GM18526 (cell line): ENCODE results near the gene ZMYM2.
A peak's percentile ranks its signal among the peaks of the same experiment; 100 is the strongest.

Source experiments
- POLR2A ChIP-seq: IDR thresholded peaks from 3 replicates; pipeline ENCODE4 v1.6.1; 2011; ENCODE audit not compliant: insufficient read length; ENCODE audit errors: extremely low read depth

ZMYM2 gene

GRCh38 chr13:19958155-19959111 lies at the start of gene ZMYM2:
Gene ZMYM2, plus strand, starts transcription at chr13:19958727. Its CDS starts 34,346 bp downstream, at chr13:19993073.
- TF ChIP-seq POLR2A: peak; percentile 53

GRCh38 chr13:19910336-19911072 lies 48.0 kb upstream of the ZMYM2 start:
- TF ChIP-seq POLR2A: no peak

GRCh38 chr13:19927117-19927748 lies 31.3 kb upstream of the ZMYM2 start:
- no peak for TF ChIP-seq POLR2A

GRCh38 chr13:19940106-19940505 lies 18.4 kb upstream of the ZMYM2 start:
- no peak for TF ChIP-seq POLR2A

GRCh38 chr13:19950374-19950773 lies 8.2 kb upstream of the ZMYM2 start:
- no peak for TF ChIP-seq POLR2A

- TF ChIP-seq POLR2A: no peak
Observed at GRCh38 chr13:19952850-19953249, 5.7 kb upstream of the ZMYM2 start.

- TF ChIP-seq POLR2A: no peak
Observed at GRCh38 chr13:19955873-19956559, 2.5 kb upstream of the ZMYM2 start.

- peak; percentile 33 for TF ChIP-seq POLR2A
Observed at GRCh38 chr13:19957320-19958154, 990 bp upstream of the ZMYM2 start.

- TF ChIP-seq POLR2A: no peak
Observed at GRCh38 chr13:19959141-19959830, 759 bp downstream of the ZMYM2 start.

- peak; percentile 34 for TF ChIP-seq POLR2A
Observed at GRCh38 chr13:19959831-19960652, 1.5 kb downstream of the ZMYM2 start.

GRCh38 chr13:19960653-19960976 lies 2.1 kb downstream of the ZMYM2 start:
- no peak for TF ChIP-seq POLR2A

- TF ChIP-seq POLR2A: no peak
Observed at GRCh38 chr13:19961489-19961888, 3.0 kb downstream of the ZMYM2 start.

GRCh38 chr13:19961924-19962323 lies 3.4 kb downstream of the ZMYM2 start:
- no peak for TF ChIP-seq POLR2A

GRCh38 chr13:19962894-19963293 lies 4.4 kb downstream of the ZMYM2 start:
- no peak for TF ChIP-seq POLR2A
